Lung microvascular endothelial cell (primary cell): ENCODE data around the gene PCCA. TPM values are rescaled to one million over a fixed set of nuclear protein-coding genes. Genes with fewer than 3 reads are reported as not detected.

Experiments
- DNase-seq, 2 donors: peaks; one replicate each; pipeline versions ENCODE4 v3.0.0 to v3.0.0-alpha.2; 2010; ENCODE audit warnings: low read depth in 2 of 2
- total RNA-seq: library from RNA; depleted of rRNA; stranded (reverse); fragments of >200 nt; gene quantifications from 2 replicates; pipeline ENCODE4 v1.2.1, GENCODE V29; 2014

Gene PCCA
- total RNA-seq, 1 donor from 2014 or later: 74.6 TPM

GRCh38 chr13:100503622-100504021 lies 414.7 kb downstream of the PCCA start:
- DNase-seq: no peak

- no peak for DNase-seq
Observed at GRCh38 chr13:100506154-100506553, 417.3 kb downstream of the PCCA start.

GRCh38 chr13:100506600-100507422 lies 417.9 kb downstream of the PCCA start:
- no peak for DNase-seq

GRCh38 chr13:100508455-100508854 lies 419.6 kb downstream of the PCCA start:
- DNase-seq: no peak

GRCh38 chr13:100508996-100509395 lies 420.1 kb downstream of the PCCA start:
- no peak for DNase-seq

- no peak for DNase-seq
Observed at GRCh38 chr13:100510208-100510957, 421.5 kb downstream of the PCCA start.

DNA sequence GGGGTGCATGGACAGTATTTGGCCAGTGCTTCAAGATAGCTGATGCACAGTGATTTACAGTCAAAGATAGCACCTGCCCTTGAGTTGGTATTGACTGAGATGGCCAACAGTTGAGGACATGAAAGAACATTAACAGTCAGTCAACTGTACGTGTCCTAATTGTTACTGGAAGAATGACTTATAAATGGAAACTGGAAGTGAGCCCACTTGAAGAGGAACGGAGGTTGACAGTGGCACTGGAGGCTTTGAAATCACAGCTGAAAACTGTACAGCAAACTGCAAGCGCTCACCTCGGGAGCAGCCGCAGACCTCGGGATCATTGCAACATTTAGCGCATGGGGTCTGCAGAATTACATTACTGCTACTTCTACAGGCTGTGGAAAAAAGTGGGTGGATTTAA lies 422.6 kb downstream of the PCCA start:
- no peak for DNase-seq

DNA sequence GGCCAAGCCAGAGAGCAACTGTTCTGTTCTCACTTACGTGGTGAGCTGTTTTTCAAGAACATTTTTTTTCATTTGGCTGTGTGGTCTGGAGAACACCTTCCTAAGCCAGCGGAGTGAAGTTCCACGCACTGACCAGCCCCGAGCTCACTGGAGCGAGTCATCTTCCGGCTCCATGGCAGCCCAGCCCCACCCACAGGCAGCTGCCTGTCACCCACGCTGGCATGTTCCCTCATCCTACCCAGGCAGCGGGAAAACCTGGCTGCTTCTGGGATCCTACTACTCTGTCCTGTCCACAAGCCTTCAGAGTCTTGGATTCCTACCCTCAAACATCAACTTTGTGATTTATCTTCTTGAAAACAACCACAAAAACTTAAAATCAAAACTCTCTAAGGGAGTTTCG lies 423.5 kb downstream of the PCCA start:
- DNase-seq: peak; percentile 42 to 57

DNA sequence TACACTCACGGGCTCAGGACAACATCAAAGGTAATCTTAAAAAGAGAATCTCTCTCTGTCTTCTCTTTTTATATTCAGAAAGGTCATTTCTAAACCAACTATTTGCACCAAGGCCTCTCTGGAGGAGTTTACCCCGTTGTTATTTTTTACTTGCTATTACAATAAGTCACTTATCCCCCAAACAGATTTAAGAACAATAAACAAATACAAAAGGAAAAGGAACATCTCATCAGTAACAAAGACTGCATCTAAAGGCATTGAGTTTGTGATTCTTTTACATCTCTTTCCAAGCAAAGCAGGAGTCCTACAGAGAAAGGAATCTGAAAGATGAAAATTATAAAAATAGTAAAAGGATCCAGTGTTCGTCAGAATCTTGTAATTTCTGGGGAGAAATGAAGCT lies 424.3 kb downstream of the PCCA start:
- DNase-seq: no peak

- DNase-seq: no peak
Observed at GRCh38 chr13:100513987-100514670, 425.2 kb downstream of the PCCA start.

- DNase-seq: peak; percentile 76 to 88
Observed at GRCh38 chr13:100514788-100515409, 426.0 kb downstream of the PCCA start.

- DNase-seq: no peak
Observed at GRCh38 chr13:100515410-100515800, 426.5 kb downstream of the PCCA start.

DNA sequence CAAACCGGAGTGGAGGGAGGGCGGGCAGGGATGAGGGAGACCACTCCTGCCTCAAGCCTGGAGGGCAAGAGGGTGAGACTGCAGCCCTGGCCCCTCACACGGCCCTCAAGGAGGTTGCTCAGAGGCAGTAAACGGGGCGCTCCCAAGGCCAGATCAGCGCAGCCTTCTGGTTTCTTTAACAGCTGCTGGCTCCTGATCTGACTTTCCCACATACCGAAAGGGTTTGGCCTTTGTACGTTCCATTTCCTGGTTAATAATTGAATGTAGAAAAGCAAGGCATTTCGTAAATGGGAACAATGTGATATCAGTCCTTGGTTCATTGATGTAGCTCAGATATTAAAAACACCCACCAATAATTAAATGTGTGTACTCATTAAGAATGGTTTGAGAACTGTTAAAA lies 428.2 kb downstream of the PCCA start:
- peak in 1 of 2 donors; percentile 48 for DNase-seq

- no peak for DNase-seq
Observed at GRCh38 chr13:100517728-100518127, 428.8 kb downstream of the PCCA start.

- no peak for DNase-seq
Observed at GRCh38 chr13:100518394-100519062, 429.6 kb downstream of the PCCA start.

- DNase-seq: no peak
Observed at GRCh38 chr13:100519626-100520025, 430.7 kb downstream of the PCCA start.

- no peak for DNase-seq
Observed at GRCh38 chr13:100520936-100521850, 432.3 kb downstream of the PCCA start.

DNA sequence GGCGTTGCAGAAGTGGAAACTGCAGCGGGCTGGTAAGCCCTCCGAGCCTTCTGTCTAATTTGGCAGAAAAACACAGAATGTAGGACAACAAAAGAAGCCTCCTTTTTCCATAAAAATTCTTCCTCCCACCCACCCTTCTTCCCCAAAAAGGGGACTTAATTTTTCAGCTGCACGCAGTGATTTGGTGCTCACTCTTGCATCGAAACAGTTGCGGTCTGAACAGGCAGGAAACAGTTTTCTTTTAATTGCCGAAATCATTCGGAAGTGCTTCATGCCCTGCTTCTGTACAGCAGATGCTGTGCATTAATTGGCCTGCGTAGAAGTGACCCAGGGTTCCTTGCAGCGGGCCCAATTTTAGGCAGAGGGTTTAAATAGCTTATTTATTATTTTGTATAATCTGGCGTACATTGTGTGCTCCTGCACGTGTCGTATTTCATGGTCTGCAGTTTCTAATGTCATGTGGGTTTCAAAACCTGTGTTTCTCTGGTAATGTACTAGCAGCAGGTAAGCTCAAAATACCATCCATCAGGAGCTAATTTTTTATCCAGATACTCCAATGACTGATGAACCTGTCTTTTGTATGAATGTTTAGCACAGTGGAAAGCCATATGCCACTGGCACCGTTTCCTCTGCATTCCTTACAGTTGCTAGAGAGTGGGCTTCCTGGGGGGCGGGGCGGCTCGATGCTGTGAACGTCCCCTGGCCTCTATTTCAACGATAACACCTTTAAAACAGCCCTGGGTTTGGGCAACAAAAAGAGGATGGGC lies 433.1 kb downstream of the PCCA start:
- DNase-seq: no peak

GRCh38 chr13:100522618-100523309 lies 433.9 kb downstream of the PCCA start:
- DNase-seq: no peak
